ENCODE measurements around the gene ARHGAP31.
A peak's percentile ranks its signal among the peaks of the same experiment; 100 is the strongest.
"Not testable (repeated sequence)": the region's sequence is repeated elsewhere in the genome, so short reads cannot be mapped to it uniquely, and the experiment has no call there.

ARHGAP31 gene

GRCh38 chr3:119352034-119352609 is 57.9 kb downstream of the ARHGAP31 start:
- peak; percentile 13 for DNase-seq (ENCODE audit: low read depth)

GRCh38 chr3:119352863-119353527 is 58.8 kb downstream of the ARHGAP31 start:
- DNase-seq (ENCODE audit: low read depth), result peak; percentile 66

GRCh38 chr3:119355608-119356007 is 61.4 kb downstream of the ARHGAP31 start:
- not testable (repeated sequence) for DNase-seq (ENCODE audit: low read depth)

- no peak for DNase-seq (ENCODE audit: low read depth)
These were observed 62.5 kb downstream of the ARHGAP31 start for GRCh38 chr3:119356646-119357045.

DNA sequence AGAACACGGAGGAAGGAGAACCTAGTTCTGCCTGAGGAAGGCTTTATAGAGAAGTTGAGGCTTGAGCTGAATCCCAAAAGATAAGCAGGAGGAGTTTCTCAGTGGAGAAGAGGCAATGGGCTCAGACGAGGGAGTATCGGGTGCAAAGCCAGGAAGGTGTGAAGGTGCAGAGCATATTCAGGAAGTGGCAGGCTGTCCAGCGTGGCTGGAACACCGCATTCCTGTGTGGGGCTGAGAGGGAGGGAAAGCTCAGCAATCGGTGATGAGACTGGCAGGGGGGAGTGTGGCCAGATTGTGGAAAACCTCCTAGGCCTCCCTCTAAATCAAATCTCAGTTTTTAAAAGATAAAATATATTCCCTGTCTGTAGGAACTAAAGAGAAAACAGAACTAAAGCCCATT is 63.0 kb downstream of the ARHGAP31 start:
- DNase-seq (ENCODE audit: low read depth), result no peak

- no peak for DNase-seq (ENCODE audit: low read depth)
These were observed 65.5 kb downstream of the ARHGAP31 start for GRCh38 chr3:119359476-119360326.

GRCh38 chr3:119360736-119361462 is 66.7 kb downstream of the ARHGAP31 start:
- DNase-seq (ENCODE audit: low read depth), result no peak

DNA sequence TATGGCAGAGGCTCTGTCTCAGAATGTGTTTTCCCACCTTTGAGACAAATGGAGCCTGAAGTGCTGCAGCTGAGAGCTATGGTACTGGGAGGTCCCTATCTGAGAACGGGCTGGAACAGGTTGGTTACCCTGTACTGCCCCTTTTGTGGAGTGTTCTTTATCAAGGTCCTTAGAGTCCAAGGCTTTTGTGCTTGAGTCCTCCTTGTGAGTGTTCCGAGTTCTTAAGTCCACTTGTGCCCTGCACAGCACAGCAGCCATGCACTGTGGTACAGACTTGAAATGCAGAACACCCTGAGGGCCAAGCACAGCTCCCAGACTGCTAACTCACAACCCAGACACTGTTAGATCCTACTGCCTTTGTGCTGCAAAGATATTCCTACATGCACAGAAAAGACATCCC is 67.8 kb downstream of the ARHGAP31 start:
- DNase-seq (ENCODE audit: low read depth), result no peak

DNA sequence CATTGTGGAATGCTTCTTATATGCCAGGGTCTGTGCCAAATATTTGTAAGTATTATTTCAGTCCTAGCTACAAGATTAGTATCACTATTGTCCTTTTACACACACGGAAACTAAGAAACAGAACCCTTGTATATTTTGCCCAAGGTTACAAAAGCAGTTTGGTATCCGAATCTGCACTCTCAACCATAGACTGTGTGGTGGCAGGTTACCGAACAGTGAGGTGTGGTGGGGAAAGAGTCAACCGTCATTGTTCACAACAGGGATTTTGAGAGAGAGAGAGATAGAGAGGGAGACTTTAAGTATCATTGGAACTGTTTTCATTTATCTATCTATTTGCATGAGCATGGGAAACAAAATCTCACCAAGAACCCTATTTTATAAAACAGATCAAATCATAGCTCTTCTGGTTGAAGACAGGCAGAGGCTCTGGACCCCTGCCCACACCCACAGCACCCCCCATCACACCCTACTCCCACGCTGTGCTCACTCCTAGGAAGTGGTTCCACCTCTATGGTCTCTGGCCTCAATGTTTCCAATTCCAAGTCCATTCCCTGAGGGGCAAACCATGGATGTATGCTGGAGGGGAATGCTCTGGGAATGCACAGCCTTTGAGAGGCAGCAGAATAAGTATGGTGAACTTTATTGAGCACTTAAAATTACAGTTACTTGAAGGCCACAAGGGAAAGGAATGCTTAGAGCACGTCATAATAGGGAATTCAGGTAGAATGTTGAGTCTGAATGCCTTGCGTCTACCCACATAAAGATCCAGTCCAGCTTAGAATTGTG is 69.0 kb downstream of the ARHGAP31 start:
- DNase-seq (ENCODE audit: low read depth), result no peak

DNA sequence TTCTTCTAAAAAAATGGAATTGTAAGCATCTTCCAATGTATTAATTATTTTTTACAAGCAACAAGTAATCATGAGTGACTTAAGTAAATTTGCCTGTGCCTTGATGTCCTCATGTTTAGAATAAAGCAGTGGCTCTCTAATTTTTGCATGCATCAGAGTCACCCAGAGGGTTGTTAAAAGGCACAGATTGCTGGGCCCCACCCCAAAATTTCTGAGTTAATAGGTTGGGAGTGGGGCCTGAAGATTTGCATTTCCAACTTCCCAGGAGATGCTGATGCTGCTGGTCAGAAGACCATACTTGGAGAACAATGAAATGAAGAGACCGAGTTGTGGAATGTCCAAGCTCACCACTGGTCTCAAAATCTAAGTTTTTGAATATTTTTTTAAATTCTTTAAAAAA is 70.2 kb downstream of the ARHGAP31 start:
- no peak for DNase-seq (ENCODE audit: low read depth)

GRCh38 chr3:119365418-119365817 is 71.2 kb downstream of the ARHGAP31 start:
- DNase-seq (ENCODE audit: low read depth), result no peak

- no peak for DNase-seq (ENCODE audit: low read depth)
These were observed 72.8 kb downstream of the ARHGAP31 start for GRCh38 chr3:119367000-119367399.

DNA sequence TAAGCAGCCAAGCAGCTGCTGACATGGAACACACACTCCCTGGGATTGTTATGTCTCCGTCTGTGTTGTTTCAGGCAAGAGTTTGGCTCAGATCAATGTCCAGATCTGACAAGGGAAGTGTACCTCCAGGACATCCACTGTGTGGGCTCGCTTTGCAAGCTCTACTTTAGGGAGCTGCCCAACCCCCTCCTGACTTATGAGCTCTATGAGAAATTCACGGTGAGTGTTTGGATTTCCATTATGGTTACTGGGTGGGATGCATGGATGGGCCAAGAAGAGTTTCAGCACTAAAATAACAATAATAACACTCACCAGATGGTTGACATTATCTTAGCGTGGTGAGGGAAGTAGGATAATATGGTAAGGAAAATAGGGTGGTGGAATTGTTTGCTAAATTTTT is 74.1 kb downstream of the ARHGAP31 start:
- no peak for DNase-seq (ENCODE audit: low read depth)

DNA sequence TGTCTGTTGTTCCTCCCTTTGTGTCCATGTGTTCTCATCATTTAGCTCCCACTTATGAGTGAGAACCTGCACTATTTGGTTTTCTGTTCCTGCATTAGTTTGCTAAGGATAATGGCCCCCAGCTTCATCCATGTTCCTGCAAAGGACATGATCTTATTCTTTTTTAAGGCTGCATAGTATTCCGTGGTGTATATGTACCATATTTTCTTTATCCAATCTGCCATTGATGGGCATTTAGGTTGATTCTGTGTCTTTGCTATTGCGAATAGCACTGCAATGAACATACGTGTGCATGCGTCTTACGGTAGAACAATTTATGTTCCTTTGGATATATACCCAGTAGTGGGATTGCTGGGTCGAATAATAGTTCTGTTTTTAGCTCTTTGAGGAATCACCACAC is 77.6 kb downstream of the ARHGAP31 start:
- not testable (repeated sequence) for DNase-seq (ENCODE audit: low read depth)

DNA sequence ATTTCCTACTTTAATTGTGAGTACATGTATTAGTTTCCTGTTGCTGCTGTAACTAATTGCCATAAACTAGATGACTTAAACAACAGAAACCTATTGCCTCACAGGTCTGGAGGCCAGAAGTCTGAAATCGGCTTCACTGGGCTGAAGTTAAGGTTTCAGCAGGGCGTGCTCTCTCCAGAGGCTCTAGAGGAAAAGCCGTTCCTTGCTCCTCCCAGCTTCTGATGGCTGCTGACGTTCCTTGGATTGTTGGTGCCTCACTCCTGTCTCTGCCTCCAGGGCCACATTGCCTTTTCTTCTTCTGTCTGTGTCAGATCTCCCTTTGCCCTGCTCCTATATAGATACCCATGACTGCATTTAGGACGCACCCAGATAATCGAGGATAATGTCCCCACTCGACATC is 80.9 kb downstream of the ARHGAP31 start:
- DNase-seq (ENCODE audit: low read depth), result no peak

GRCh38 chr3:119375510-119375909 is 81.3 kb downstream of the ARHGAP31 start:
- DNase-seq (ENCODE audit: low read depth), result no peak

- no peak for DNase-seq (ENCODE audit: low read depth)
These were observed 82.6 kb downstream of the ARHGAP31 start for GRCh38 chr3:119376758-119377157.

GRCh38 chr3:119378259-119378803 is 84.1 kb downstream of the ARHGAP31 start:
- DNase-seq (ENCODE audit: low read depth), result no peak

DNA sequence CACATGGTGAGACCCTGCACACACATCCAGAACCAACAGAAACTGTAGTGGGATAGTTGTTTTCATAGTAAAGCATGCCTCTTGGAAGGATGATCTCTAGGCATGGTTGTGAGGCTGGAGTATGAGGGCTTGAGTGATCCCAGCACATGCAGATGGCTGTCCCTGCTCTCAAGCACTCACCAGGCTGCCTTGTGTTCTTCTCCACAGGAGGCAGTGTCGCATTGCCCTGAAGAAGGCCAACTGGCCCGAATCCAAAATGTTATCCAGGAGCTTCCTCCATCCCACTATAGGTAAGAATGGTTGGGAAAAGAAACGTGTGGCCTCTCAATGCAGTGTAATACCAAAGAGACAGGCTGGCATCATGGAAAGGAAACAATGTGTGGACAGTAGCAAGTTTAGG is 86.5 kb downstream of the ARHGAP31 start:
- DNase-seq (ENCODE audit: low read depth), result peak; percentile 25

DNA sequence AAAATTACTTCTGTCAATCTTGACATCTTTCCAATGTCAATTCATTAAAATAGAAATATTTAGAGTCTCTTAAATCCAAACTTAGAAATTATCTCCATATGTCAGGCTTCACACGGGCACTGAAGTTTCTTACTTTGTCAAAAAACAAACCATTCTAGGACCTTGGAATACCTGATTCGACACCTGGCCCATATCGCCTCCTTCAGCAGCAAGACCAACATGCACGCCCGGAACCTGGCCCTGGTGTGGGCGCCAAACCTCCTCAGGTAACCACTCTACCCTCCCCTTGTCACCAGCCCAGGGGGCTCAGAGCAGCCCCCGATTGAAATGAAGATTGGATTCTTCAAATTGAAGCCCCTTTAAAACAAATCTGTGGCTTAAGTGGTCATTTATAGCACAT is 88.0 kb downstream of the ARHGAP31 start:
- DNase-seq (ENCODE audit: low read depth), result no peak

GRCh38 chr3:119388577-119388976 is 94.4 kb downstream of the ARHGAP31 start:
- no peak for DNase-seq (ENCODE audit: low read depth)

Data from ELR (cell line).